Upper lobe of left lung (tissue), 4 donors: Measurements from ENCODE around the gene AHDC1.

Experiments used
- CTCF ChIP-seq, 6 experiments: fragments of 450-650 bp in 4 of 6; fragments of 200-600 bp in 2 of 6; sonication (generic) in 2 of 6; IDR thresholded peaks; one replicate each; pipeline ENCODE4 v1.5.1; 2016 to 2019; ENCODE audit warnings: antibody characterized with exemption in 6 of 6
- POLR2A ChIP-seq, 4 donors: fragments of 450-650 bp; IDR thresholded peaks; one replicate each; pipeline ENCODE4 v1.5.1; 2016 to 2017; ENCODE audit warnings: antibody characterized with exemption in 4 of 4, mild to moderate bottlenecking in 2 of 4

- TF ChIP-seq CTCF (IDR thresholded peaks at IDR 0.05) = no peak
- TF ChIP-seq POLR2A (IDR thresholded peaks at IDR 0.05) = no peak
Observed at GRCh38 chr1:27535386-27535785, 68.6 kb downstream of the AHDC1 start.
